Gastrocnemius medialis (tissue), 4 donors: ENCODE results near the gene HGS.

Experiments
- CTCF ChIP-seq, 5 experiments: fragments of 450-650 bp in 3 of 5; fragments of 200-600 bp in 2 of 5; sonication (generic) in 2 of 5; IDR thresholded peaks in 4 of 5; conservative IDR thresholded peaks in 1 of 5; 1 replicate in 4 of 5; 2 replicates in 1 of 5; pipeline ENCODE4 v1.5.1; 2016 to 2019; ENCODE audit warnings: antibody characterized with exemption in 5 of 5, mild to moderate bottlenecking in 3 of 5, moderate library complexity in 3 of 5
- POLR2A ChIP-seq, 2 donors: fragments of 450-650 bp; IDR thresholded peaks; one replicate each; pipeline ENCODE4 v1.6.1; 2017; ENCODE audit warnings: antibody characterized with exemption in 2 of 2, mild to moderate bottlenecking in 2 of 2, moderate library complexity in 2 of 2

GRCh38 chr17:81672954-81673353 lies 10.9 kb upstream of the HGS start:
- TF ChIP-seq CTCF (IDR thresholded peaks at IDR 0.05 in 4 of 5, conservative IDR thresholded peaks at IDR 0.05 in 1 of 5) (no peak), POLR2A (IDR thresholded peaks at IDR 0.05) (no peak)
